HG03469 (cell line): Measurements from ENCODE around the gene NOB1.
"Not testable (repeated sequence)": the region's sequence is repeated elsewhere in the genome, so short reads cannot be mapped to it uniquely, and the experiment has no call there.

Experiments used
- ATAC-seq: cut with Tn5 transposase; IDR thresholded peaks from one replicate; pipeline ENCODE4 v1.9.1; 2021; ENCODE audit warnings: mild to moderate bottlenecking, moderate library complexity, moderate number of reproducible peaks; ENCODE audit not compliant: unreplicated experiment

NOB1 gene

DNA sequence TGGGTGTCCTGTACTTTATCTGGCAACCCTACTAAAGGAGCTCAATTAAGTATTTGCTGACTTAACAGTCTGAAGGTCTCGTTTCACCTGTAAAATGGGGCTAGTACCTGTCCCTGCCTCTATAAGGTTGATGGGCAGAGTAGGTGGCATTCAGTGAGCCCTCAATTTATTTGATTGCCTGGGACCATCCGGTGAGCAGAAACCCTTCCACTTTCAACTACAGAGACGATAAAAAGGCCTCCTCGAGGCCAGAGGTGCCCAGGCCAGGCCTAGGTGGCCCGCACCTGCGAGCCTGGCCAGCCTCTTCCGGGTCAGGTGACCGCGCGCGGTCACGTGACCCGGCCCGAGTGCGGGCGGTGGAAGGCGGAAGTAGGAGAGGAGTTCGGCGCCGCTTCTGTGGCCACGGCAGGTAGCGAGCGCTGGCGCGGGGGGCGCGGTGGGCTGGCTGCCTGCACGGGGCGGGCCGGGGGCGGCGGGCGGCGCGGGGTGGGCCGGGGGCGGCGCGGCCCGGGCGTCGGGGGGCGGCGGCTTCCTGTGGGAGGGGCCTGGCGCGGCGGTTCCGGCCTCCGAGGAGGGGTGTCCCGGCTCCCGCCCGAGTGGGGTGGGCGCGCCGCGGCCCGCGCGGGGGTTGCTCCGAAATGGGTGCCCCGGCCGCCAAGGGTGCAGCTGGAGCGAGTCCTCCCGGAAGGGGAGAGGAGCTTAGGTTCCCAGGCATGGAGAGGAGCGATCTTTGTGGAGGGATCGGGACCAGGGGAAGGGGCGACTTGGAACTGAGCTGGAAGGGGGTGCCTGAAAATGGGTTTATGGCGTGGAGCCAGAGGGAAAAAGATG lies 7.5 kb upstream of the NOB1 start, which contains the start of gene WWP2:
TSS of gene WWP2 (plus strand) at position 350 of the 831 bp plus-strand sequence. CDS start 24,679 bp downstream, outside the sequence.
- no peak for ATAC-seq

- not testable (repeated sequence) for ATAC-seq
Observed at GRCh38 chr16:69757375-69757774, 2.6 kb upstream of the NOB1 start.

- ATAC-seq: no peak
Observed at GRCh38 chr16:69756705-69757104, 2.0 kb upstream of the NOB1 start.

GRCh38 chr16:69754143-69754468 lies 620 bp downstream of the NOB1 start:
- ATAC-seq: no peak

DNA sequence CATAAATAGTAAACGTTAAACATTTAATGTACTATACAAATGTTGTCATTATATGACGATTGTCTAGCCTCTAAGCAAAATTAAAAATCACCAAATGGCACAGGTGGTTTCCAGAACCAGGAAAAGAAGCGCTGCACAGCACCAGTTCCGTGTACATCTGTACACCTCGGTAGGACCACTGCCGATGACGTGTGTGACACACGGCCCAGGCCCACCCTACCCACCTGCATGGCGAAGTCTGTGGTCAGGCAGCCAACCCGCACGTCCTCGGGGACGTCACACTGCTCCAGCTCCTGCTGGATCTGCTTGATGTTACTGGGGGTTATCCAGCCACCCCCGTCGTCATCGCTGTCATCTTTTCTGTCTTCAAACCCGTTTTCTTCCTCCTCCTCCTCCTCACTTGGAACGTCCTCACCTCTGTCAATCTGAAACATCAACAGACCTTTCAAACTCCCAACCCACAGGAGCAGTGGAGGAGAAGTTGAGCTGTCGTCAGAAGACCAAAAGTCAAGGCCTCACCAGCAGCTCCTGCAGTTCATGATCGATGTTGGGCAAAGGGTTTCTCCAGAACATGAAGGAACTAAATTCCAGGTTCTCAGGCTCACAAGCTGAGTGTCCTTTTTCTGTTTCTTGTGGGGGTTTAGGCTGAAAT lies 5.9 kb downstream of the NOB1 start:
- ATAC-seq: no peak

DNA sequence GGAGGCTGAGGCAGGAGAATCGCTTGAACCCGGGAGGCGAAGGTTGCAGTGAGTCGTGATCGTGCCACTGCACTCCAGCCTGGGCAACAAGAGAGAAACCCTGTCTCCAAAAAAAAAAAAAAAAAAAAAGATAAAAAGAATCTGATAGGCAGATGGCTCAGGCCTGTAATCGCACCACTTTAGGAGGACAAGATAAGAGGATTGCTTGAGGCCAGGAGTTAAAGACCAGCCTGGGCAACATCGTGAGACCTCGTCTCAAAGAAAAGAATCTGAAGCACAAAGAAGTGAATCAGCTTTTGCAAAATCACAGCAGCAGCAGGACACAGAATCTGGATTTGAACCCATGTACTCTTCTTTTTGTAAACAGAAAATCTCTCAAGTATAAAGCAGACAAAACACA lies 7.6 kb downstream of the NOB1 start:
- ATAC-seq: no peak

DNA sequence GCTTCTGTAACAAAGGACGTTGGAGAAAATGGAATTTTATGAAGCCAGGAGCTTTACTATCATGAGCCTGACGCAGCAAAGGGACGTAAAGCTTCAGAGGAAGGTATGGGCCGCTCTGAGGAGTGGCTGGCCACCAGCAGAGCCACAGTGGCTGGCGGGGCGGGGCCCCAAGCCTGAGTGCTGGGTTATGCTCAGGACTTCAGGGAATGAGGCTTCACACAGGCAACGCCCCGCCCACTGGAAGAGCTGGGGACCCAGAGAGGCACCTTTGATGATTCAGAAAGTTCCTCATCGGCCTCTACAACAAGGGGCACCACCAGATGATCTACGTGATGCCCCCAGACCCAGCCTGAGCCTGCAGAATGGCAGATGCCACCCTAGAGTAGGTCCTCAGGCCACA lies 8.8 kb downstream of the NOB1 start:
- no peak for ATAC-seq

GRCh38 chr16:69745232-69745612 lies 9.5 kb downstream of the NOB1 start:
- ATAC-seq: no peak

- ATAC-seq: no peak
Observed at GRCh38 chr16:69744363-69745231, 10.1 kb downstream of the NOB1 start.

- ATAC-seq: no peak
Observed at GRCh38 chr16:69741951-69742904, 12.5 kb downstream of the NOB1 start.

DNA sequence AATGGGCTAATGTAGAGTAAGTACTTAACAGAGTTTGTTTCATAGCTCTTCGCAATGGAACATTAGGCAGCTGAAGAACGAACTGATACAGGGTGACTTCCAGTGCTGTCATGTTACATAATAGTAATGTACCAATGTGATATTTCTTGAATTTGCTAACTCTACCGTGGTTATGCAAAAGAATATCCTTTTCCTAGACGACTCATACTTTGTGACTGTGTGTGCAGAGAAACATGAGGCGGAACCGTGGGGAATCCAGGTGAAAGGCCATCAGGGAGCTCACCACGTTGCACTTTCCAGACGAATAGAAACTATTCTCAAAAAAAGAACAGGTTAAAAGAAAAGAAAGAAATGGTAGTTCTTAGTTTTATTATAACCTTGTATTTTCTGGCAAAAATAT lies 13.2 kb downstream of the NOB1 start:
- ATAC-seq: no peak

- ATAC-seq: no peak
Observed at GRCh38 chr16:69732101-69732500, 22.6 kb downstream of the NOB1 start.

DNA sequence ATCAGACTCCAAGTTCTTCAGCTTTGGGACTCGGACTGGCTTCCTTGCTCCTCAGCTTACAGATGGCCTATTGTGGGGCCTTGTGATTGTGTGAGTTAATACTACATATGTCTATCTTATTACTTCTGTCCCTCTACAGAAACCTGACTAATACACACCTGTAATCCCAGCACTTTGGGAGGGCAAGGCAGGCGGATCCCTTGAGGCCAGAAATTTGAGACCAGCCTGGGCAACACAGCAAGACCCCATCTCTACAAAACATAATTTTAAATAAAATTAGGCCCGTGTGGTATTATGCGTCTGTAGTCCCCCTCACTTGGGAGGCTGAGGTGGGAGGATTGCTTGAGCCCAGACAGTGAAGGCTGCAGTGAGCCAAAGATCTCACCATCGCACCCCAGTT lies 23.4 kb downstream of the NOB1 start:
- ATAC-seq: not testable (repeated sequence)

DNA sequence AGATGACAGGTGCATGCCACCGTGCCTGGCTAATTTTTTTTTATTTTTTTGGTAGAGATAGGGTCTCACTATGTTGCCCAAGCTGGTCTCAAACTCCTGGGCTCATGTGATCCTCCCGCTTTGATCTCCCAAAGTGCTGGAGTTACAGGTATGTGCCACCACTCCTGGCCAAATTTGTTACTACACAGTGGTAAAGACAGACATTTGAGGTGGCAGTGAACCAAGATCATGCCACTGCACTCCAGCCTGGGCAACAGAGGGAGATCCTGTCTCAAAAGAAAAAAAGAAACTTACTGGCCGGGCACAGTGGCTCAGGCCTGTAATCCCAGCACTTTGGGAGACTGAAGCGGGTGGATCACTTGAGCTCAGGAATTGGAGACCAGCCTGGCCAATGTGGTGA lies 25.7 kb downstream of the NOB1 start:
- ATAC-seq: not testable (repeated sequence)

DNA sequence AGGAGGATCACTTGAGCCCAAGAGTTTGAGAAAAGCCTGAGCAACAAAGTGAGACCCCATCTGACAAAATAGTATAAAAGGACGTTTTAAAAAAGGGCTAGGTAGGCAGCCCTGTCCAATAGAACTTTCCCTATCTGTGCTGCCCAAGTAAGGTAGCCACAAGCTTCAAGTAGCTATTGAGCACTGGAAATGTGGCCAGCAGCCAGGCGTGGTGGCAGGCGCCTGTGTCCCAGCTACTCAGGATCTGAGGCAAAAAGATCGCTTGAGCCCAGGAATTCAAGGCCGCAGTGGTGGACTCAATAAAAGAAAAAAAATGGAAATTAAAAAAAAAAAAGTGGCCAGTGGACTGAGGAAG lies 26.8 kb downstream of the NOB1 start:
- ATAC-seq: no peak

DNA sequence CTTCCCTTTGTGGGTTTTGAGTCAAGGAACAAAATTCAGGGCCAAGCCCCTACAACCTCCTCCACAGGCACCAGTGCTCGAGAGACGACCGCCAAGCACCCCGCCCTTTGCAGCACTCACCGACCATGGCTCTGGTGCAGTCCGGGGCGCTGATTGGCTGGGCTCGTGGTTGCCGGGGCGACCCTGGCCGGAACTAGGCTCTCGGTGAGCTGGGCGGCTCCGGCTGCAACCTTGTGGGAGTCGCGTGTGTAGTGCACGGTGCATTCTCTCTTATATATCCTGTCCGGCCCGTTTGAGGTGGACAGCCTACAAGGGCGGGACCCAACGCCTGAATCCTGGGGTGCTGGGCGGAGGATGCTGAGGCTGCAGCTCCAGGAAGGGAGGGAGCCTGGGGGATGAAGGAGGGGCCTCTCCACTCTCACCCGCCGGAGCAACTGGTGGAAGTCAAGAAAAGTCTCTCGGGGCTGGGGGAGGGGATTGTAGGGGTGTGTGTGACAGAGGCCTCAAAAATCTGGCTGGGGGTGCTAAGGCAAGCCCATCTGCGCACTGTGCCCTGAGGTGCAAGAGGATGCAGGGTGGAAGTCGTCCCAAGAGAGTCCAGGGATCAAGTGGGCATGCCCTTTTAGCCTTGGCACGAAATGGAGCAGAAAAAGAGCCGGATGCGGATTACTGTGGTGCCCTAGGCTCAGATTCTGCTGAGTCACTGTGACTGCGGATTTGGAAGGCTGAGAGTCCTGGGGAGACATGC lies 28.2 kb downstream of the NOB1 start, which contains the start of gene NQO1:
TSS of gene NQO1 (minus strand) at position 248 of the 748 bp plus-strand sequence. CDS start at position 127, 121 bp downstream.
- peak; percentile 89 for ATAC-seq

DNA sequence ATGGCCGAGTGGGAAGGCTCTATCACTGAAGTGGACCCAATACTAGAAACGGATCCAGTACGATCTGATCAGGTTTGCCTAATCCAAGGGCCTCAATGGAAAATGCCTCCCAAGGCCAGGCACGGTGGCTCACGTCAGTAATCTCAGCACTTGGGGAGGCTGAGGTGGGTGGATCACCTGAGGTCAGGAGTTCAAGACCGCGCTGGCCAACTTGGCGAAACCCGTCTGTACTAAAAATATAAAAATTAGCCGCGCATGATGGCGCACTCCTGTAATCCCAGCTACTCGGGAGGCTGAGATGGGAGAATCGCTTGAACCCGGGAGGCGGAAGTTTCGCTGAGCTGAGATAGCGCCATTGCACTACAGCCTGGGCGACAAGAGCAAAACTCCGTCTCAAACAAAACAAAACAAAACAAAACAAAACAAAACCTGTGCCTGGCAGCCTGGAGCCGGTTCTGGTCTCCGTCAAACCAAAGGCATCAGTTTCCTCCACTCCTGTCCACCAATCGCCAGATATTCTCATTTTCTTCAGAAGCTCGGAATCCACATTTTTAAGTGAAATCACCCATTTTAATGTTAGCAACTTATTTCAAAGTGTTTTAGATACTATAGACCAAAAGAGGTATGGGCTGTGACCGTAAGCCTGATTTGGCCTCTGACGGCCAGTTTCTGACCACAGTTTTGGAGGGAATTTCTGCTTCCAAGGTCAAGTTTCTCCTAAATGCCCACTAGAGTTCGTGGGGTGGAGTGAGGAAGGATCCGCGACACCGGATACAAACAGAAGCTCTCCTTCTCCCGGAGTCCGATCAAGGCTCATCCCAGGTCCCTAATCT lies 29.0 kb downstream of the NOB1 start:
- ATAC-seq: no peak

DNA sequence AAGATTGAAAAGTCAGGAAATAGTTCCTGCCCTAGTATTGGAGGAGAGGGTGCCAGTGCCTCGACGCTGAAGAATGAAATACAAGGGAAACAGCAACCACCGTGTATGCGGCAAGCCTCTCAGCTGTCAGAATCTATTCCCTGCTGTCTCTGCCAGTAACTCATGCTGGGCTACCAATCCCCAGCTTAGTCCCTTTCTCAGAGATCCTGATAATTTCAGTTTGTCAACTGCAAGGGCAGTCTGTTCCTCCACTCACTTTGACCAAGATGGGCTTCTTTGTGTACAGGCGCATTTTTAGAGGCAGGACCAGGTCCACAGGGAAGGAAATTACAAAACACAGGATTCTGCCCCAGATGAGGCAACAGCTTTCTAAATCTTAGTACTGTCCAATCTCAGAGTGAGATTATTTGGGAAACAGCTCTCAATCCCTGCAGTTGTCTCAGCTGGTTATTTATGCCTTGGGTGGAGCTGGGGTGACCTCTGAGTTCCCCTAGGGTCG lies 29.7 kb downstream of the NOB1 start:
- no peak for ATAC-seq
